Spleen (tissue), 7 donors: ENCODE results near the gene MTM1.

Experiments
- POLR2A ChIP-seq, 3 donors: fragments of 450-650 bp; IDR thresholded peaks; one replicate each; pipeline ENCODE4 v1.5.1; 2017; ENCODE audit warnings: antibody characterized with exemption in 3 of 3, mild to moderate bottlenecking in 1 of 3
- POLR2AphosphoS5 ChIP-seq, 3 donors: sonication (generic); formaldehyde crosslinking; IDR thresholded peaks; one replicate each; pipeline ENCODE4 v1.5.1; 2017; ENCODE audit warnings: antibody characterized with exemption in 3 of 3
- TF ChIP-seq, protein P1 (sequence below), 11 experiments: fragments of 200-600 bp in 7 of 11; fragments of 450-650 bp in 4 of 11; sonication (generic) in 4 of 11; IDR thresholded peaks in 8 of 11; conservative IDR thresholded peaks in 3 of 11; 1 replicate in 7 of 11; 2 replicates in 4 of 11; pipeline versions ENCODE4 v1.4.0 to v1.8.0; 2016 to 2021; ENCODE audit warnings: antibody characterized with exemption in 11 of 11, inconsistent platforms in 4 of 11, mild to moderate bottlenecking in 1 of 11
- donor health status: DM: no; HTN: no; CAD: no; lungs with moderate emphysema.
- donor health status: DM: no; HTN: no; CAD: no.
- donor health status: DM: no; HTN: no; CAD: no.

DNA sequence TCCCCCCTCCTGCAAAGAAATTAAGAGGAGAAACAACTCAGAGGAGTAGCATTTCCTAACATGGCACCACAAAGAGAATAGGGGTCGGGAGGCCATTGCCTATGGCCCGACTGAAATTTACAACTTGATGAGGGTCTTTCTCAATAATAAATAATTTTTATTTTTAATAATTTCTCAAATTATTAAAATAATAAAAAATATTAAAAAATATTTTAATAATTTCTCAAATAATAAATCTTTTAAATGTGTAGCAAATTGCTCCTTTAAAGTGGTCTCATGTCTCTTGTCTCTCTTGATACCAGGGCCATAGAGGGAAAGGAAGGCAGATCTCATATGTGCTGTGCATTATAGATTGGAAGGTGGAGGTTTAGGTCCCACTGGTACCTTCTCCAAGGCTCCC lies 75.5 kb downstream of the MTM1 start:
- TF ChIP-seq POLR2AphosphoS5 (IDR thresholded peaks at IDR 0.05): no peak
- TF ChIP-seq POLR2A (IDR thresholded peaks at IDR 0.05): no peak
- TF ChIP-seq, protein P1, sequence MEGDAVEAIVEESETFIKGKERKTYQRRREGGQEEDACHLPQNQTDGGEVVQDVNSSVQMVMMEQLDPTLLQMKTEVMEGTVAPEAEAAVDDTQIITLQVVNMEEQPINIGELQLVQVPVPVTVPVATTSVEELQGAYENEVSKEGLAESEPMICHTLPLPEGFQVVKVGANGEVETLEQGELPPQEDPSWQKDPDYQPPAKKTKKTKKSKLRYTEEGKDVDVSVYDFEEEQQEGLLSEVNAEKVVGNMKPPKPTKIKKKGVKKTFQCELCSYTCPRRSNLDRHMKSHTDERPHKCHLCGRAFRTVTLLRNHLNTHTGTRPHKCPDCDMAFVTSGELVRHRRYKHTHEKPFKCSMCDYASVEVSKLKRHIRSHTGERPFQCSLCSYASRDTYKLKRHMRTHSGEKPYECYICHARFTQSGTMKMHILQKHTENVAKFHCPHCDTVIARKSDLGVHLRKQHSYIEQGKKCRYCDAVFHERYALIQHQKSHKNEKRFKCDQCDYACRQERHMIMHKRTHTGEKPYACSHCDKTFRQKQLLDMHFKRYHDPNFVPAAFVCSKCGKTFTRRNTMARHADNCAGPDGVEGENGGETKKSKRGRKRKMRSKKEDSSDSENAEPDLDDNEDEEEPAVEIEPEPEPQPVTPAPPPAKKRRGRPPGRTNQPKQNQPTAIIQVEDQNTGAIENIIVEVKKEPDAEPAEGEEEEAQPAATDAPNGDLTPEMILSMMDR (IDR thresholded peaks at IDR 0.05 in 8 of 11, conservative IDR thresholded peaks at IDR 0.05 in 3 of 11): no peak
